ENCODE measurements around the gene SCP2D1. TPM values are rescaled to one million over a fixed set of nuclear protein-coding genes. Genes with fewer than 3 reads are reported as not detected.

SCP2D1 gene
- total RNA-seq, 1 donor from 2014 or later: not detected

GRCh38 chr20:18853216-18853615, 39.6 kb downstream of the SCP2D1 start:
- ChIA-PET CTCF (no interaction called here), POLR2A (no interaction called here)
- DNase-seq: no peak
- no peak for TF ChIP-seq CTCF (IDR thresholded peaks at IDR 0.05)
- intact Hi-C loops (cut with micrococcal nuclease): no loop called here
- no peaks in the 10 kb centered on the region for H3K4me1 Mint-ChIP-seq
- H3K4me3 Mint-ChIP-seq: no peak overlapping the region
- H3K27me3 Mint-ChIP-seq: peaks cover 5% of the 10 kb centered on the region
- no peak overlapping the region for H3K27ac Mint-ChIP-seq
- H3K36me3 Mint-ChIP-seq (ENCODE audit: low read depth): no peaks in the 10 kb centered on the region
- H3K9me3 Mint-ChIP-seq: no peaks in the 10 kb centered on the region
- ATAC-seq (ENCODE audit: low read depth): no peak

- ATAC-seq (ENCODE audit: low read depth) (no peak), DNase-seq (no peak)
- Mint-ChIP-seq H3K36me3 (ENCODE audit: low read depth) (no peaks in the 10 kb centered on the region), H3K27me3 (peaks cover 5% of the 10 kb centered on the region), H3K4me3 (no peak overlapping the region), H3K27ac (no peak overlapping the region), H3K4me1 (no peaks in the 10 kb centered on the region), H3K9me3 (peaks cover 2% of the 10 kb centered on the region)
- ChIA-PET POLR2A (no interaction called here), CTCF (no interaction called here)
- intact Hi-C loops (cut with micrococcal nuclease): no loop called here
- TF ChIP-seq CTCF (IDR thresholded peaks at IDR 0.05): no peak
Observed at GRCh38 chr20:18853946-18854646, 40.5 kb downstream of the SCP2D1 start.

GRCh38 chr20:18855882-18856281, 42.3 kb downstream of the SCP2D1 start:
- ChIA-PET CTCF (no interaction called here), POLR2A (no interaction called here)
- Mint-ChIP-seq H3K4me1 (no peaks in the 10 kb centered on the region), H3K9me3 (peaks cover 11% of the 10 kb centered on the region), H3K4me3 (no peak overlapping the region), H3K27me3 (peaks cover 5% of the 10 kb centered on the region), H3K27ac (no peak overlapping the region), H3K36me3 (ENCODE audit: low read depth) (no peaks in the 10 kb centered on the region)
- DNase-seq (no peak), ATAC-seq (ENCODE audit: low read depth) (no peak)
- TF ChIP-seq CTCF (IDR thresholded peaks at IDR 0.05): no peak
- intact Hi-C loops (cut with micrococcal nuclease): no loop called here

- no peak overlapping the region for H3K4me3 Mint-ChIP-seq
- no peak for TF ChIP-seq CTCF (IDR thresholded peaks at IDR 0.05)
- no peak for ATAC-seq (ENCODE audit: low read depth)
- no peaks in the 10 kb centered on the region for H3K36me3 Mint-ChIP-seq (ENCODE audit: low read depth)
- H3K9me3 Mint-ChIP-seq: peaks cover 11% of the 10 kb centered on the region
- DNase-seq: no peak
- no peak overlapping the region for H3K27ac Mint-ChIP-seq
- intact Hi-C loops (cut with micrococcal nuclease): no loop called here
- CTCF ChIA-PET: no interaction called here
- POLR2A ChIA-PET: no interaction called here
- no peaks in the 10 kb centered on the region for H3K4me1 Mint-ChIP-seq
- peaks cover 3% of the 10 kb centered on the region for H3K27me3 Mint-ChIP-seq
Observed at GRCh38 chr20:18856873-18857272, 43.3 kb downstream of the SCP2D1 start.

GRCh38 chr20:18857640-18858039, 44.1 kb downstream of the SCP2D1 start:
- ATAC-seq (ENCODE audit: low read depth) (no peak), DNase-seq (no peak)
- POLR2A ChIA-PET: no interaction called here
- Mint-ChIP-seq H3K4me1 (no peaks in the 10 kb centered on the region), H3K27ac (no peak overlapping the region), H3K36me3 (ENCODE audit: low read depth) (no peaks in the 10 kb centered on the region), H3K9me3 (peaks cover 11% of the 10 kb centered on the region), H3K27me3 (peaks cover 3% of the 10 kb centered on the region), H3K4me3 (no peak overlapping the region)
- CTCF ChIA-PET: no interaction called here
- intact Hi-C loops (cut with micrococcal nuclease): no loop called here
- TF ChIP-seq CTCF (IDR thresholded peaks at IDR 0.05): no peak
